H9 (cell line): ENCODE measurements around the gene GIPC1. TPM values are rescaled to one million over a fixed set of nuclear protein-coding genes. Genes with fewer than 3 reads are reported as not detected.
A peak's percentile ranks its signal among the peaks of the same experiment; 100 is the strongest.

Source experiments
- DNase-seq: peaks from one replicate; pipeline ENCODE4 v3.0.0-alpha.2; 2017
- H2AFZ ChIP-seq: one replicate; pipeline ENCODE4 v1.6.1; 2013; ENCODE audit warnings: mild to moderate bottlenecking, low read length, control low read depth, moderate library complexity
- H2AK5ac ChIP-seq: 2 replicates; pipeline ENCODE4 v1.6.1; 2013; ENCODE audit warnings: low read length, control low read depth, mixed read lengths; ENCODE audit not compliant: insufficient read length
- H2BK120ac ChIP-seq: one replicate; pipeline ENCODE4 v1.6.1; 2013; ENCODE audit warnings: low read depth, mild to moderate bottlenecking, low read length, control low read depth, inconsistent platforms; ENCODE audit not compliant: poor library complexity, severe bottlenecking
- H2BK12ac ChIP-seq: 2 replicates; pipeline ENCODE4 v1.6.1; 2013; ENCODE audit warnings: low read length, control low read depth, mixed read lengths, low read depth; ENCODE audit not compliant: insufficient read length
- H2BK15ac ChIP-seq: 2 replicates; pipeline ENCODE4 v1.6.1; 2013; ENCODE audit warnings: low read depth, low read length, control low read depth
- H2BK20ac ChIP-seq: one replicate; pipeline ENCODE4 v1.6.1; 2013; ENCODE audit warnings: low read depth, mild to moderate bottlenecking, low read length, control low read depth, inconsistent platforms; ENCODE audit not compliant: poor library complexity, severe bottlenecking
- H2BK5ac ChIP-seq: 2 replicates; pipeline ENCODE4 v1.6.1; 2013; ENCODE audit warnings: low read length, control low read depth, mixed read lengths; ENCODE audit not compliant: insufficient read length
- H3K14ac ChIP-seq: 2 replicates; pipeline ENCODE4 v1.6.1; 2013; ENCODE audit warnings: low read length, control low read depth; ENCODE audit not compliant: insufficient read depth
- H3K18ac ChIP-seq: 2 replicates; pipeline ENCODE4 v1.6.1; 2013; ENCODE audit warnings: low read depth, mild to moderate bottlenecking, mixed read lengths, low read length, control low read depth; ENCODE audit not compliant: insufficient read length
- H3K23ac ChIP-seq: 2 replicates; pipeline ENCODE4 v1.6.1; 2013; ENCODE audit warnings: low read length, control low read depth, mixed read lengths, low read depth; ENCODE audit not compliant: insufficient read length
- H3K23me2 ChIP-seq: 2 replicates; pipeline ENCODE4 v1.6.1; 2013; ENCODE audit warnings: low read depth, mild to moderate bottlenecking, mixed read lengths, low read length, control low read depth; ENCODE audit not compliant: insufficient read length, poor library complexity, severe bottlenecking
- H3K27ac ChIP-seq: 2 replicates; pipeline ENCODE4 v1.5.1; 2013; ENCODE audit warnings: low read length, control low read depth, mixed read lengths, low read depth; ENCODE audit not compliant: insufficient read length
- H3K27me3 ChIP-seq: 2 replicates; pipeline ENCODE4 v1.6.1; 2013; ENCODE audit warnings: low read length, control low read depth, inconsistent platforms; ENCODE audit not compliant: insufficient read depth
- H3K4ac ChIP-seq: 2 replicates; pipeline ENCODE4 v1.6.1; 2013; ENCODE audit warnings: low read depth, mild to moderate bottlenecking, control low read depth, inconsistent platforms, low read length, moderate library complexity
- H3K4me1 ChIP-seq: 2 replicates; pipeline ENCODE4 v1.6.1; 2013; ENCODE audit warnings: low read length, control low read depth, inconsistent platforms; ENCODE audit not compliant: insufficient read depth
- H3K4me2 ChIP-seq: 2 replicates; pipeline ENCODE4 v1.6.1; 2013; ENCODE audit warnings: low read length, control low read depth, mixed read lengths; ENCODE audit not compliant: insufficient read length, insufficient read depth
- H3K56ac ChIP-seq: 2 replicates; pipeline ENCODE4 v1.6.1; 2013; ENCODE audit warnings: low read depth, mild to moderate bottlenecking, mixed read lengths, low read length, control low read depth; ENCODE audit not compliant: insufficient read length
- H3K79me1 ChIP-seq: 2 replicates; pipeline ENCODE4 v1.6.1; 2013; ENCODE audit warnings: low read depth, mild to moderate bottlenecking, moderate library complexity, low read length, control low read depth, inconsistent platforms; ENCODE audit not compliant: insufficient read depth, poor library complexity, severe bottlenecking
- H3K79me2 ChIP-seq: 2 replicates; pipeline ENCODE4 v1.6.1; 2013; ENCODE audit warnings: low read length, control low read depth, inconsistent platforms; ENCODE audit not compliant: insufficient read depth
- H3K9ac ChIP-seq: 2 replicates; pipeline ENCODE4 v1.6.1; 2013; ENCODE audit warnings: low read length, control low read depth, mixed read lengths; ENCODE audit not compliant: insufficient read length; ENCODE audit errors: extremely low read depth
- H3K9me3 ChIP-seq: one replicate; pipeline ENCODE4 v1.6.1; 2013; ENCODE audit warnings: low read depth, low read length, inconsistent platforms; ENCODE audit not compliant: control insufficient read depth
- H3T11ph ChIP-seq: one replicate; pipeline ENCODE4 v1.6.1; 2013; ENCODE audit warnings: mild to moderate bottlenecking, low read length, control low read depth, inconsistent platforms
- H4K20me1 ChIP-seq: one replicate; pipeline ENCODE4 v1.6.1; 2013; ENCODE audit not compliant: control insufficient read depth, insufficient read length, insufficient read depth
- H4K5ac ChIP-seq: 2 replicates; pipeline ENCODE4 v1.6.1; 2013; ENCODE audit warnings: low read depth, mild to moderate bottlenecking, mixed read lengths, low read length, control low read depth; ENCODE audit not compliant: insufficient read length
- H4K8ac ChIP-seq: replicated peaks from 2 replicates; pipeline ENCODE4 v1.6.1; 2013; ENCODE audit warnings: low read length, control low read depth, mixed read lengths, low read depth; ENCODE audit not compliant: insufficient read length
- H4K91ac ChIP-seq: 2 replicates; pipeline ENCODE4 v1.6.1; 2013; ENCODE audit warnings: low read depth, mild to moderate bottlenecking, moderate library complexity, mixed read lengths, low read length, control low read depth; ENCODE audit not compliant: insufficient read length
- H3K27ac Mint-ChIP-seq, 3 experiments: 2 replicates in 2 of 3; 3 replicates in 1 of 3; pipeline ENCODE4 v1.8.0; 2020 to 2021; ENCODE audit warnings: mixed read lengths in 3 of 3, mild to moderate bottlenecking in 1 of 3, moderate library complexity in 1 of 3
- H3K27me3 Mint-ChIP-seq: 2 replicates; pipeline ENCODE4 v1.8.0; 2021; ENCODE audit warnings: low read depth, mild to moderate bottlenecking, moderate library complexity, mixed read lengths
- H3K36me3 Mint-ChIP-seq, 3 experiments: 2 replicates in 2 of 3; 3 replicates in 1 of 3; pipeline ENCODE4 v1.8.0; 2020 to 2021; ENCODE audit warnings: low read depth in 3 of 3, mixed read lengths in 3 of 3; ENCODE audit not compliant: insufficient read depth in 1 of 3
- H3K4me1 Mint-ChIP-seq, 2 experiments: 2 replicates each; pipeline ENCODE4 v1.8.0; 2020; ENCODE audit warnings: mixed read lengths in 2 of 2
- H3K4me3 Mint-ChIP-seq, 2 experiments: 2 replicates in 1 of 2; 3 replicates in 1 of 2; pipeline ENCODE4 v1.8.0; 2020 to 2021; ENCODE audit warnings: mild to moderate bottlenecking in 2 of 2, mixed read lengths in 2 of 2, moderate library complexity in 1 of 2
- H3K9me3 Mint-ChIP-seq, 2 experiments: 2 replicates in 1 of 2; 3 replicates in 1 of 2; pipeline ENCODE4 v1.8.0; 2020; ENCODE audit warnings: mild to moderate bottlenecking in 2 of 2, mixed read lengths in 2 of 2, moderate library complexity in 1 of 2
- CTCF ChIP-seq: fragments of 200-600 bp; sonication (generic); conservative IDR thresholded peaks from 3 replicates; pipeline ENCODE4 v1.8.0; 2021; ENCODE audit warnings: antibody characterized with exemption, mild to moderate bottlenecking
- WGBS: extraction: QIAGEN DNeasy Blood & Tissue Kit; methylation state at CpG from one replicate; pipeline ENCODE4 v1.1.7; 2013; ENCODE audit warnings: missing lambda C conversion rate, low lambda C conversion rate, mixed read lengths; ENCODE audit not compliant: insufficient read length; ENCODE audit errors: extremely low coverage; 5-methylcytosine and 5-hydroxymethylcytosine counted together
- total RNA-seq: library from RNA; stranded (reverse); gene quantifications from 2 replicates; pipeline ENCODE4 v1.2.1, GENCODE V29; 2021

The GIPC1 gene
- total RNA-seq, 1 experiment from 2014 or later = 70.6 TPM

GRCh38 chr19:14525729-14526128, 29.8 kb upstream of the GIPC1 start:
- Histone ChIP-seq H4K5ac (no peak overlapping the region), H3K79me2 (peaks cover 3% of the 10 kb centered on the region; the same call in 1 of the 2 replicates), H3K27me3 (no peaks in the 10 kb centered on the region), H4K20me1 (no peaks in the 10 kb centered on the region), H2BK12ac (no peak overlapping the region), H2BK120ac (no peak overlapping the region), H3K27ac (no peak overlapping the region), H3K4ac (no peak overlapping the region), H2BK5ac (no peak overlapping the region), H3K56ac (no peak overlapping the region), H3K23me2 (peaks cover 3% of the 10 kb centered on the region), H3K4me1 (no peaks in the 10 kb centered on the region), H2BK20ac (no peak overlapping the region), H3K23ac (no peak overlapping the region), H3K9me3 (no peaks in the 10 kb centered on the region), H4K8ac (no peak overlapping the region), H3K9ac (no peak overlapping the region), H4K91ac (no peak overlapping the region), H3K14ac (no peak overlapping the region), H3K79me1 (no peaks in the 10 kb centered on the region), H2AK5ac (no peak overlapping the region), H2AFZ (no peak overlapping the region), H2BK15ac (no peak overlapping the region), H3K18ac (no peak overlapping the region), H3T11ph (no peak overlapping the region), H3K4me2 (no peak overlapping the region)
- Mint-ChIP-seq H3K4me3 (no peak overlapping the region), H3K36me3 (peaks cover 0 to 1% (median 0%) of the 10 kb centered on the region in 3 experiments; a peak in 1 of 7 replicates), H3K27ac (peak overlapping the region in 1 of 3 experiments; percentile 15; a peak in 2 of 7 replicates), H3K27me3 (no peaks in the 10 kb centered on the region), H3K9me3 (no peaks in the 10 kb centered on the region), H3K4me1 (peaks cover 13 to 15% of the 10 kb centered on the region in 2 experiments)
- WGBS = no CpG with 5 or more reads among the region's 6 CpGs
- no peak for TF ChIP-seq CTCF
- no peak for DNase-seq
